Keratinocyte (primary cell): ENCODE measurements around the gene SOCS4. TPM values are rescaled to one million over a fixed set of nuclear protein-coding genes. Genes with fewer than 3 reads are reported as not detected.

ENCODE experiments used
- DNase-seq: peaks from one replicate; pipeline ENCODE4 v3.0.0-alpha.2; 2011; ENCODE audit warnings: low read depth, missing footprints, low spot score
- FAIRE-seq: peaks from 2 replicates; lab custom pipeline; 2011; peaks lifted over from hg19 to GRCh38; lab: Jason Lieb, UNC
- H2AFZ ChIP-seq: 2 replicates; pipeline ENCODE4 v1.6.0; 2012; ENCODE audit warnings: low read length, control low read depth, inconsistent platforms; ENCODE audit not compliant: control insufficient read depth
- H3K27ac ChIP-seq: 2 replicates; pipeline ENCODE4 v1.5.1; 2011; ENCODE audit warnings: low read length; ENCODE audit not compliant: control insufficient read depth, insufficient read depth
- H3K27me3 ChIP-seq: 3 replicates; pipeline ENCODE4 v1.6.0; 2011; ENCODE audit warnings: low read length; ENCODE audit not compliant: control insufficient read depth, insufficient read depth; ENCODE audit errors: extremely low read depth
- H3K36me3 ChIP-seq, 2 experiments: 2 replicates in 1 of 2; 3 replicates in 1 of 2; pipeline ENCODE4 v1.5.1; 2011; ENCODE audit warnings: low read length in 2 of 2, mild to moderate bottlenecking in 1 of 2; ENCODE audit not compliant: control insufficient read depth in 2 of 2, insufficient read depth in 2 of 2; ENCODE audit errors: extremely low read depth in 1 of 2
- H3K4me1 ChIP-seq: 3 replicates; pipeline ENCODE4 v1.5.1; 2011; ENCODE audit warnings: low read length; ENCODE audit not compliant: control insufficient read depth, insufficient read depth; ENCODE audit errors: extremely low read depth
- H3K4me2 ChIP-seq: 3 replicates; pipeline ENCODE4 v1.6.0; 2011; ENCODE audit warnings: low read depth, low read length; ENCODE audit not compliant: control insufficient read depth, insufficient read depth; ENCODE audit errors: extremely low read depth
- H3K4me3 ChIP-seq, 3 experiments: fragments of 200-600 bp in 1 of 3; sonication (generic) in 1 of 3; 2 replicates in 2 of 3; 3 replicates in 1 of 3; pipeline ENCODE4 v1.5.1; 2011 to 2016; ENCODE audit warnings: low read length in 3 of 3, mild to moderate bottlenecking in 3 of 3, control low read depth in 2 of 3, inconsistent platforms in 1 of 3, low read depth in 1 of 3, mixed read lengths in 1 of 3, mixed run types in 1 of 3, moderate library complexity in 1 of 3; ENCODE audit not compliant: control insufficient read depth in 2 of 3, insufficient read depth in 2 of 3; ENCODE audit errors: extremely low read depth in 1 of 3
- H3K79me2 ChIP-seq: 2 replicates; pipeline ENCODE4 v1.6.0; 2012; ENCODE audit warnings: low read length; ENCODE audit not compliant: control insufficient read depth, insufficient read depth
- H3K9ac ChIP-seq: 3 replicates; pipeline ENCODE4 v1.6.0; 2011; ENCODE audit warnings: low read length; ENCODE audit not compliant: control insufficient read depth, insufficient read depth; ENCODE audit errors: extremely low read depth
- H3K9me1 ChIP-seq: 3 replicates; pipeline ENCODE4 v1.6.0; 2011; ENCODE audit warnings: low read length; ENCODE audit not compliant: control insufficient read depth, insufficient read depth; ENCODE audit errors: extremely low read depth
- H3K9me3 ChIP-seq: 2 replicates; pipeline ENCODE4 v1.5.1; 2012; ENCODE audit warnings: low read depth, low read length; ENCODE audit not compliant: control insufficient read depth
- H4K20me1 ChIP-seq: 3 replicates; pipeline ENCODE4 v1.6.0; 2011; ENCODE audit warnings: low read length; ENCODE audit not compliant: control insufficient read depth, insufficient read depth; ENCODE audit errors: extremely low read depth
- CTCF ChIP-seq, 3 experiments: IDR thresholded peaks in 1 of 3; conservative IDR thresholded peaks in 1 of 3; optimal IDR thresholded peaks in 1 of 3; 2 replicates in 2 of 3; 3 replicates in 1 of 3; pipeline versions ENCODE3 to v1.5.1; 2011; ENCODE audit warnings: low read length in 3 of 3, mild to moderate bottlenecking in 3 of 3, moderate library complexity in 2 of 3, control low read depth in 1 of 3, inconsistent platforms in 1 of 3; ENCODE audit not compliant: insufficient read depth in 2 of 3; ENCODE audit errors: extremely low read depth in 1 of 3
- EZH2 ChIP-seq: IDR thresholded peaks from one replicate; pipeline ENCODE4 v1.6.1; 2012; ENCODE audit warnings: inconsistent platforms, mild to moderate bottlenecking, low read length, moderate library complexity
- dilution Hi-C: fragments of 300-500 bp; cut with MboI; formaldehyde crosslinking; loops from one replicate; pipeline ENCODE4 v1.7.0; 2020; ENCODE audit warnings: low sequenced_read_pairs; ENCODE audit not compliant: extremely low pct_ligation_motif_present
- polyA plus RNA-seq, 5 experiments: library from polyadenylated mRNA; depleted of rRNA in 3 of 5; stranded (reverse) in 3 of 5; stranded (forward) in 1 of 5; unstranded in 1 of 5; fragments of >200 nt; gene quantifications; 1 replicate in 1 of 5; 2 replicates in 3 of 5; 3 replicates in 1 of 5; pipeline versions ENCODE4 v1.2.1 to v1.2.3, GENCODE V29; 2011 to 2012; ENCODE audit warnings: missing spikeins in 2 of 5, low read depth in 1 of 5, low replicate concordance in 1 of 5

The SOCS4 gene
- polyA plus RNA-seq, 1 donor (not counting 4 experiments of a cell fraction or from before 2014, with no cell fraction given), result 14.1 TPM

- dilution Hi-C loops, result no loop called here
- Histone ChIP-seq H3K9ac (no peak overlapping the region), H3K4me2 (no peak overlapping the region), H3K79me2 (peaks cover 9% of the 10 kb centered on the region), H3K27me3 (no peaks in the 10 kb centered on the region), H3K4me3 (no peak overlapping the region), H3K4me1 (no peaks in the 10 kb centered on the region), H2AFZ (no peak overlapping the region), H3K36me3 (peaks cover 13 to 14% of the 10 kb centered on the region in 2 experiments), H4K20me1 (no peaks in the 10 kb centered on the region), H3K27ac (no peak overlapping the region), H3K9me1 (no peaks in the 10 kb centered on the region), H3K9me3 (no peaks in the 10 kb centered on the region)
- FAIRE-seq (no peak), DNase-seq (no peak)
- TF ChIP-seq EZH2, result no peak
- TF ChIP-seq CTCF (optimal IDR thresholded peaks at IDR 0.05 in 1 of 3, IDR thresholded peaks at IDR 0.05 in 1 of 3, conservative IDR thresholded peaks at IDR 0.05 in 1 of 3; ENCODE audit: extremely low read depth in 1 of 3, insufficient read depth in 2 of 3, low read length in 3 of 3), result no peak
Measured at GRCh38 chr14:55045087-55045486, 18.1 kb downstream of the SOCS4 start.

- H3K36me3 ChIP-seq, result peaks cover 7 to 13% of the 10 kb centered on the region in 2 experiments
- no peak overlapping the region for H3K4me2 ChIP-seq
- no peak overlapping the region for H3K9ac ChIP-seq
- TF ChIP-seq EZH2 (no peak), CTCF (optimal IDR thresholded peaks at IDR 0.05 in 1 of 3, IDR thresholded peaks at IDR 0.05 in 1 of 3, conservative IDR thresholded peaks at IDR 0.05 in 1 of 3; ENCODE audit: extremely low read depth in 1 of 3, insufficient read depth in 2 of 3, low read length in 3 of 3) (no peak)
- H3K4me3 ChIP-seq, result no peak overlapping the region
- H3K79me2 ChIP-seq, result peaks cover 10% of the 10 kb centered on the region
- dilution Hi-C loops, result no loop called here
- no peaks in the 10 kb centered on the region for H3K9me1 ChIP-seq
- no peak for DNase-seq
- H2AFZ ChIP-seq, result no peak overlapping the region
- H3K27me3 ChIP-seq, result no peaks in the 10 kb centered on the region
- H3K4me1 ChIP-seq, result peaks cover 5% of the 10 kb centered on the region
- no peak overlapping the region for H3K27ac ChIP-seq
- H4K20me1 ChIP-seq, result no peaks in the 10 kb centered on the region
- H3K9me3 ChIP-seq, result no peaks in the 10 kb centered on the region
- FAIRE-seq, result no peak
Measured at GRCh38 chr14:55047301-55048053, 20.4 kb downstream of the SOCS4 start.
